ENCODE results near the gene PPP1R14C.

- TF ChIP-seq CTCF (conservative IDR thresholded peaks at IDR 0.05 in 1 of 2, IDR thresholded peaks at IDR 0.05 in 1 of 2; ENCODE audit: low read depth in 1 of 2, low read length in 2 of 2) (no peak), EZH2 (IDR thresholded peaks at IDR 0.05; ENCODE audit: low read length, missing control alignments) (no peak)
Measured at GRCh38 chr6:150140236-150140969, 2.4 kb upstream of the PPP1R14C start.

Measured in fibroblast of lung (primary cell).